ENCODE measurements around the gene OTUB1.

The OTUB1 gene

GRCh38 chr11:64007160-64007628 is 21.0 kb downstream of the OTUB1 start:
- Histone ChIP-seq H3K36me3 (ENCODE audit: control insufficient read depth, insufficient read depth, low read length) (no peaks in the 10 kb centered on the region), H3K4me1 (ENCODE audit: control insufficient read depth, insufficient read depth, low read length) (peaks cover 17% of the 10 kb centered on the region), H3K27me3 (ENCODE audit: control insufficient read depth, insufficient read depth, low read length) (peaks cover 89% of the 10 kb centered on the region), H3K9me3 (ENCODE audit: control insufficient read depth, insufficient read depth, low read depth, low read length) (no peaks in the 10 kb centered on the region), H3K4me3 (ENCODE audit: low read depth, low read length) (peak overlapping the region; percentile 52), H3K9ac (ENCODE audit: low read length) (no peak overlapping the region), H3K27ac (ENCODE audit: low read depth, low read length) (no peak overlapping the region)

DNA sequence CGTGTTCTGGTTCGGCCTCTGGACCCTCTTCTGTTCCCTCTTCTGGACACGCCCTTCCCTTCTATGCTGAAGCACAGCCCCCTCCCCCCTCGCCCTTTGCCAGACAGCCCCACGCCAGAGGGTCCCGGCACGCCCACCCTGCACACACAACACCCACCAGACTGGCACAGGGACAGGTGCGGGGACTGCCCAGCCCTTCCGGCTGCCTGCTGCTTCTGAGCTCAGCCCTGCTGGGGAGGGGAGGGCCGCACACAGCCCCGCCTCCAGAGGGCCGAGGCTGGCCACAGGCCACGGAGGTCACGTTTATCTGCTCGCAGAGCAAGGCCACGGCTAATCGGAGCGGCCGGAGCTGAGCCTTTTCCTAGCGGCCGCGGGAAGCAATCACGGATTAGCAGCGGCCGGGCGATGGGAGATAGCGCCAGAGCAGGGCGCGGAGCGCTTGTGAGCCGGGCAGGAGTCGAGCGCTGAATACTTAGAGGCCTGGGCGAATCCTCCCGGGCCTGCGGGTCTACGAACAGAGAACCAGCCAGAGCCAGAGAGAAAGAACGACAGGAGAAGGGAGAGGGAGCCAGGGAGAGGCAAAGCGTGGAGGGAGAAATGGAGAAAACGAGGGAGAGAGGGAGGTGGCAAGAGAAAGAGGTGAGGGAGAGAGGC is 21.5 kb downstream of the OTUB1 start:
- Histone ChIP-seq H3K4me3 (ENCODE audit: low read depth, low read length) (peak overlapping the region; percentile 52), H3K36me3 (ENCODE audit: control insufficient read depth, insufficient read depth, low read length) (no peaks in the 10 kb centered on the region), H3K9me3 (ENCODE audit: control insufficient read depth, insufficient read depth, low read depth, low read length) (no peaks in the 10 kb centered on the region), H3K9ac (ENCODE audit: low read length) (no peak overlapping the region), H3K27ac (ENCODE audit: low read depth, low read length) (no peak overlapping the region), H3K27me3 (ENCODE audit: control insufficient read depth, insufficient read depth, low read length) (peaks cover 84% of the 10 kb centered on the region), H3K4me1 (ENCODE audit: control insufficient read depth, insufficient read depth, low read length) (peaks cover 17% of the 10 kb centered on the region)

DNA sequence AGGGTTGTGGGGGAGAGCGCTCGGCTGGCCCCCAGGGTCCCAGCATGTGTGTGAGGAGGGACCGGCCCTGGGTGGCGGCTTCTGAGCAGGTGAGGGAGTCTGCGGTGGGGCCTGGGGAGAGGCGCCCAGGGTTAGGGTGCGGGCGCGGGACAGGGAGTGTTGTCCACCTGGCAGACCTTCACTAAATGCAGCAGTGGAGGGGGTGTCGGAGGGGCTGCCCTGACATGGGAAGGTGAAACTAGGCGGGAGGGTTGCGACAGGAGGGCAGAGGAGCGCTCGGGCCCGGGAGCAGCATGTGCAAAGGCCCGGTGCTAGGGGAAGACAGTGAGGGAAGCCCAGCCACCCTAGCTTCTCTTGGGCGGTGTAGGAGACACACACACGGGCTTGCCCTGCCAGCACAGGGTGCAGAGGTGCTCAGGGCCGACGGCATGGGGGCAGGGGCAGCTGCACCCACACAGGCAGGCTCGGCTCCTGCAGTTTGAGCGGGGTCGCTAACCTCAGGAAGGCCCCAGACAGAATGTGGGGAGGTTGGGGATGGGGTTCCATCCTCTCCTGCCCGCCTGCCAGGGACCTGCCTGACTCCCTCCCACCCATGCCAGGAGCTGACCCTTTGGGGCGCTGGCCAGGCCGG is 22.2 kb downstream of the OTUB1 start:
- Histone ChIP-seq H3K4me1 (ENCODE audit: control insufficient read depth, insufficient read depth, low read length) (peaks cover 17% of the 10 kb centered on the region), H3K27me3 (ENCODE audit: control insufficient read depth, insufficient read depth, low read length) (peaks cover 80% of the 10 kb centered on the region), H3K9me3 (ENCODE audit: control insufficient read depth, insufficient read depth, low read depth, low read length) (no peaks in the 10 kb centered on the region), H3K27ac (ENCODE audit: low read depth, low read length) (no peak overlapping the region), H3K36me3 (ENCODE audit: control insufficient read depth, insufficient read depth, low read length) (no peaks in the 10 kb centered on the region), H3K4me3 (ENCODE audit: low read depth, low read length) (peak overlapping the region; percentile 52; the same call in 1 of the 2 replicates), H3K9ac (ENCODE audit: low read length) (no peak overlapping the region)

DNA sequence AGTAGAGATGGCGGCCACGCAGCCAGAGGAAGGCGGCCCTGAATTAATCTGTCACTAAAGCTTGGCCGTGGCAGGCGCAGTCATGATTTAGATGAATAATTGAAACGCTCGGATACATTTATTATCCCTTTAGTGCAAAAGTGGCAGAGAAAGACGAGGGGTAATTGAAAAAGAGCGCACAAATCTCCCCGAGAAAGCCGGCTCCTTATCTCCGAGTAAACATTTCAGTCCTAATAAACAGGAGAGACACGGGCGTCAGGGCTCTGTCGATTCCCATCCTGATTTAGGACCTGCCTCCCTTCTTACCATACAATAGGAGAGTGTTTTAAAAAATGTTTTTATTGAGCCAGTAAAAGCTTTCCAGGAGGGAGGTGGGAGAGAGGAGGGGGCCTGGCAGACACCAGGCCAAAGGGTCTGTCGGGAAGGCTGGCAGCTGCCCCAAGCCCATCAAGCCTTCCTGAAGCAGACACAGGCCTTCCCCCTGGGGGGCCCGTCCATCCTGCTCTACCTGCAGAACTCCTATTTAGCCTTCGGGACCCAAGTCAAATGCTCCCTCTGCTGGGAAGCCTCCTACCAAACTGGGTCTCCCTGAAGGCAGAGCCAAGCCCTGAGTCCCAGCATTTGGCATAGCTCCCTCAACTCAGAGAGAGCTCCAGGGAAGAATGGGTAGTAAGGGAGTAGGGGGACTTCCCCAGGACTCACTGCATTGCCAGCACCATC is 22.8 kb downstream of the OTUB1 start:
- H3K36me3 ChIP-seq (ENCODE audit: control insufficient read depth, insufficient read depth, low read length) = no peaks in the 10 kb centered on the region
- no peak overlapping the region for H3K27ac ChIP-seq (ENCODE audit: low read depth, low read length)
- H3K9me3 ChIP-seq (ENCODE audit: control insufficient read depth, insufficient read depth, low read depth, low read length) = no peaks in the 10 kb centered on the region
- H3K4me1 ChIP-seq (ENCODE audit: control insufficient read depth, insufficient read depth, low read length) = peaks cover 17% of the 10 kb centered on the region
- H3K4me3 ChIP-seq (ENCODE audit: low read depth, low read length) = no peak overlapping the region
- H3K9ac ChIP-seq (ENCODE audit: low read length) = no peak overlapping the region
- peaks cover 82% of the 10 kb centered on the region for H3K27me3 ChIP-seq (ENCODE audit: control insufficient read depth, insufficient read depth, low read length)

DNA sequence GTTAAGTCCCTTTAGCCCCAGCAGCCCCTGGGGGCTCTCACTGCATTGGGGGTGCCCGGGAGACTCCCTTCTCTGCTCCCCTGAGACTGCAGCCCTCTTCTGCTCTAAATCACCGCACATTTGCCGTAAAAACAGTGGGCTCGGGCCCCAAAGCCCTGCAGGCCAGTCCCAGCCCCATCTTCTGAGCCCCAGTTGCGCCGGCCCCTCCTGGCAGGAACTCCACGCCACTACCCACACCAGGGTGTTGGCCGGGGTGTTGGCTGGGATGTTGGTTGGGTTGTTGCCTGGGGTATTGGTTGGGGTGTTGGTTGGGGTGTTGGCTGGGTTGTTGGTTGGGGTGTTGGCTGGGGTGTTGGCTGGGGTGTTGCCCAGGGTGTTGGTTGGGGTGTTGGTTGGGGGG is 23.5 kb downstream of the OTUB1 start:
- no peaks in the 10 kb centered on the region for H3K9me3 ChIP-seq (ENCODE audit: control insufficient read depth, insufficient read depth, low read depth, low read length)
- H3K27me3 ChIP-seq (ENCODE audit: control insufficient read depth, insufficient read depth, low read length) = peaks cover 82% of the 10 kb centered on the region
- no peak overlapping the region for H3K4me3 ChIP-seq (ENCODE audit: low read depth, low read length)
- H3K9ac ChIP-seq (ENCODE audit: low read length) = no peak overlapping the region
- H3K4me1 ChIP-seq (ENCODE audit: control insufficient read depth, insufficient read depth, low read length) = peaks cover 17% of the 10 kb centered on the region
- H3K27ac ChIP-seq (ENCODE audit: low read depth, low read length) = no peak overlapping the region
- H3K36me3 ChIP-seq (ENCODE audit: control insufficient read depth, insufficient read depth, low read length) = no peaks in the 10 kb centered on the region

- Histone ChIP-seq H3K27me3 (ENCODE audit: control insufficient read depth, insufficient read depth, low read length) (peaks cover 83% of the 10 kb centered on the region), H3K9me3 (ENCODE audit: control insufficient read depth, insufficient read depth, low read depth, low read length) (no peaks in the 10 kb centered on the region)
Measured at GRCh38 chr11:64010783-64011182, 24.5 kb downstream of the OTUB1 start.

GRCh38 chr11:64011371-64011770 is 25.1 kb downstream of the OTUB1 start:
- Histone ChIP-seq H3K9me3 (ENCODE audit: control insufficient read depth, insufficient read depth, low read depth, low read length) (no peaks in the 10 kb centered on the region), H3K27ac (ENCODE audit: low read depth, low read length) (no peak overlapping the region), H3K9ac (ENCODE audit: low read length) (no peak overlapping the region), H3K27me3 (ENCODE audit: control insufficient read depth, insufficient read depth, low read length) (peaks cover 77% of the 10 kb centered on the region), H3K4me1 (ENCODE audit: control insufficient read depth, insufficient read depth, low read length) (peaks cover 20% of the 10 kb centered on the region), H3K4me3 (ENCODE audit: low read depth, low read length) (no peak overlapping the region), H3K36me3 (ENCODE audit: control insufficient read depth, insufficient read depth, low read length) (no peaks in the 10 kb centered on the region)

More at GRCh38 chr11:64010783-64011182, 24.5 kb downstream of the OTUB1 start:
- H3K36me3 ChIP-seq (ENCODE audit: control insufficient read depth, insufficient read depth, low read length) = no peaks in the 10 kb centered on the region
- H3K4me3 ChIP-seq (ENCODE audit: low read depth, low read length) = no peak overlapping the region
- H3K9ac ChIP-seq (ENCODE audit: low read length) = no peak overlapping the region
- H3K4me1 ChIP-seq (ENCODE audit: control insufficient read depth, insufficient read depth, low read length) = peaks cover 20% of the 10 kb centered on the region
- H3K27ac ChIP-seq (ENCODE audit: low read depth, low read length) = no peak overlapping the region

DNA sequence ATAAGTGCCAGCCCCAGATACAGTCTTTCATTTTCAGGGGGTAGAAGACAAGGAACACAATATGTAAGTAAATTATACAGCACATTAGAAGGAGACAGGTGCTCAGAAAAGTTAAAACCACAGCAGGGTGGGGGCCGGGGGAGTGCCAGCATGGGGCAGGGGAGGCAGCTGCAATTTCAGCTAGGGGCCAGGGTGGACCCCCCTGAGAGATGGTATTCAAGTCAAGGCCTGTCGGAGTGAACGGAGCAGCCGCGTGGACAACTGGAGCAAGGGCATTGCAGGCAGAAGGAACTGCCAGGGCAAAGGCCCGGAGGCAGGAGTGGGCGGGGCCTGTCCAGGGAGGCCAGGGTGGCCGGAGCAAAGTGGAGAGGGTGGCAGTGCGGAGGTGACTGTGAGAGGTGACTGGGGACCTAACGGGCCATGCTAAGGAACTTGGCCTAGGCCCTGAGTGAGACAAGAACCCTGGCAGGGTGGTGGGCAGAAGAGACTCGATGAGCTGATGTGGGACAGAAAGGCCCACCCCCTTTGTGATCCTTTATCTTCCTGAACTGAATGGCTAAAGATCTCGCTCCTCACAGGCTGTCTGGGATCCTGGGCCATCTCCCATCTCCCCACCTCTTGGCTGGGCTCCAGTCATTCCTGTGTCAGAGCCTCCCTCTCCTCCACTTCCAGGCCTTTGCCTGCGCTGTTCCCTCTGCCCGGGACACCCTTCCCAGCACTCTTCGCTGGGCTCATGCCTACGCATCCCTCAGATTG is 27.1 kb downstream of the OTUB1 start:
- H3K27me3 ChIP-seq (ENCODE audit: control insufficient read depth, insufficient read depth, low read length) = peaks cover 62% of the 10 kb centered on the region
- no peak overlapping the region for H3K9ac ChIP-seq (ENCODE audit: low read length)
- H3K9me3 ChIP-seq (ENCODE audit: control insufficient read depth, insufficient read depth, low read depth, low read length) = no peaks in the 10 kb centered on the region
- H3K27ac ChIP-seq (ENCODE audit: low read depth, low read length) = no peak overlapping the region
- no peaks in the 10 kb centered on the region for H3K36me3 ChIP-seq (ENCODE audit: control insufficient read depth, insufficient read depth, low read length)
- peaks cover 6% of the 10 kb centered on the region; the same call in 1 of the 2 replicates for H3K4me1 ChIP-seq (ENCODE audit: control insufficient read depth, insufficient read depth, low read length)
- H3K4me3 ChIP-seq (ENCODE audit: low read depth, low read length) = no peak overlapping the region

GRCh38 chr11:64014356-64014755 is 28.1 kb downstream of the OTUB1 start:
- Histone ChIP-seq H3K4me1 (ENCODE audit: control insufficient read depth, insufficient read depth, low read length) (peaks cover 11% of the 10 kb centered on the region; the same call in 1 of the 2 replicates), H3K36me3 (ENCODE audit: control insufficient read depth, insufficient read depth, low read length) (no peaks in the 10 kb centered on the region), H3K9me3 (ENCODE audit: control insufficient read depth, insufficient read depth, low read depth, low read length) (no peaks in the 10 kb centered on the region), H3K27me3 (ENCODE audit: control insufficient read depth, insufficient read depth, low read length) (peaks cover 56% of the 10 kb centered on the region), H3K4me3 (ENCODE audit: low read depth, low read length) (no peak overlapping the region), H3K9ac (ENCODE audit: low read length) (no peak overlapping the region), H3K27ac (ENCODE audit: low read depth, low read length) (no peak overlapping the region)

GRCh38 chr11:64015510-64015909 is 29.3 kb downstream of the OTUB1 start:
- H3K4me3 ChIP-seq (ENCODE audit: low read depth, low read length) = no peak overlapping the region
- no peak overlapping the region for H3K27ac ChIP-seq (ENCODE audit: low read depth, low read length)
- H3K27me3 ChIP-seq (ENCODE audit: control insufficient read depth, insufficient read depth, low read length) = peaks cover 56% of the 10 kb centered on the region
- H3K36me3 ChIP-seq (ENCODE audit: control insufficient read depth, insufficient read depth, low read length) = no peaks in the 10 kb centered on the region
- H3K9me3 ChIP-seq (ENCODE audit: control insufficient read depth, insufficient read depth, low read depth, low read length) = no peaks in the 10 kb centered on the region
- H3K9ac ChIP-seq (ENCODE audit: low read length) = no peak overlapping the region
- H3K4me1 ChIP-seq (ENCODE audit: control insufficient read depth, insufficient read depth, low read length) = peaks cover 13% of the 10 kb centered on the region; the same call in 1 of the 2 replicates

Measured in HUES6 (cell line).